GM19035 (cell line): ENCODE measurements around the gene KNDC1.

Experiments used
- ATAC-seq: cut with Tn5 transposase; IDR thresholded peaks from one replicate; pipeline ENCODE4 v1.9.1; 2021; ENCODE audit not compliant: unreplicated experiment

Gene KNDC1

GRCh38 chr10:133202778-133203651 is 43.0 kb downstream of the KNDC1 start:
- no peak for ATAC-seq

- no peak for ATAC-seq
Measured at GRCh38 chr10:133203652-133204195, 43.7 kb downstream of the KNDC1 start.

- no peak for ATAC-seq
Measured at GRCh38 chr10:133204226-133205015, 44.4 kb downstream of the KNDC1 start.

DNA sequence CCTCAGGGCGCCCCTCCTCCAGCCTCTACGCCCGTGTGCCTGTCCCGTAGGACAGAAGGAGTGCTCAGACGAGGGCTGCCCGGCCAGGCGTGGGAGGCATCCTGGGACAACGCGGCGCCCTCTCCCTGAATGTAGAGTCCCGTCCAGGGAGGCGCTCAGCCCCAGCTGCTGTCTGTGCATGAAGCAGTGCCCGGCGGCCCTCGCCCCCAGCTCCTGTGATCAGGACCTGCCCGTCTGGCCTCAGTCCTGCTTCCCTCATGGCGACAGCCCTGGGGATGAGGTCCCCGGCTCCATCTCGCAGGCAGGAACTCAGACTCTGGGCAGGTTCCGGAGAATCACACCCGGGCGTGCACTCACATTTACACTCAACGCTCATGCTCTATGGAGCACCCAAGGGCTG is 45.1 kb downstream of the KNDC1 start:
- ATAC-seq, result no peak

GRCh38 chr10:133206356-133207040 is 46.5 kb downstream of the KNDC1 start:
- ATAC-seq, result no peak

DNA sequence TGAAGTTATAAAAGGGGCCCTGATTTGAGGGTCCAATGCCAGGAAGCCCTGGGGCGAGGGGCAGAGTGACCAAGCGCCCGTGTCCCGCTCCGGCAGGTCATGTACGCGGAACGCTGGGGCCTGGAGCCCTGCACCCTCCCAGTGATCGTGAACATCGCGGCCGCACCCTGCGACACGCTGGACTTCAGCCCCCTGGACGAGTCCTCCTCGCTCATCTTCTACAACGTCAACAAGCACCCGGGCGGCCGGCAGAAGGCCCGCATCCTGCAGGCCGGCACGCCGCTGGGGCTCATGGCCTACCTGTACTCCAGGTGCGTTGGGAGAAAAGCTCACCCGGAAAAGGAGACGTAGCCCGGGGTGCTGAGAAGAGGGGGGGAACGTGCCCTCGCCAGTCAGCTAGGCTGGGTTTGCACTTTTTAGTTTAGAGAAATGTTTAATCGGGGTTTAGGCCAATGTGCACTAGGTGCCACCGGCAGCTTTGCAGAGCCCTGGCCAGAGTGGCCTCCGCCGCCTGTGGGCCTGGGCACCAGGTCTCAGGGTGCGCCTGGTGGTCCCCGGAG is 47.1 kb downstream of the KNDC1 start:
- ATAC-seq, result no peak

DNA sequence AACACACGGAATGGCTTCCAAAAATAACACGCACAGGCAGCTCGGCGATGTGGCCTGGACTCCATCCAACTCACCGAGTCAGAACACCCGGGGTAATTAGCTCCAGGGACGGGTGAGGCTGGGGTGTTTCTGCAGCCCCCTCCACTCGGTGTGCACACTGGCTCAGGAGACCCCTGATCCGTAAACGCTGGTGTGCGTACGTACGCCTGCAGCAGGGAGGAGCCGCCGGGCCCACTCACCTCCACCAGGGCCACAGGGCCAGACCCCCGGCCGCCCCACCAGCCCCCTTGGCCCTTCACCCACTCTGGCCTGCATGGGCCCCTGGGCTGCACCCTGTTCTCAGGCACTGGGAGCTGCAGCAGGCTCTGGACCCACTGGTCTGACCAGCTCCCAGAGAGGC is 47.6 kb downstream of the KNDC1 start:
- ATAC-seq, result no peak

DNA sequence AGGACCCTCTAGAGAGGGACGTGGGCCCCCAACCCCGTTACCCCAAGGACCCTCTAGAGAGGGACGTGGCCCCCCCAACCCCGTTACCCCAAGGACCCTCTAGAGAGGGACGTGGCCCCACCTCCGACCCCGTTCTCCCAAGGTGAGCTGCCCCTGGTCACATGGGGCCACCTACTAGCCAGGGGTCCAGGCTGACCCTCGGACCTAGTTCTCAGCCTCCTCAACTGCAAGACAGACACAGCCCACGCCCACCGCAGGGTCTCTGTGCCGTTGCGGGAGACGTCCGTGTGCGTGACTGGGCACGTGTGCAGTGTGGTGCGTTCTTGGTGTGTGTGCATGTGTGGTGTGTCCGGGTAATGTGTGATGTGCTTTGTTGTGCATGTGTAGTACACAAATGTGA is 48.4 kb downstream of the KNDC1 start:
- ATAC-seq, result no peak

GRCh38 chr10:133209117-133209516 is 49.1 kb downstream of the KNDC1 start:
- ATAC-seq, result no peak

DNA sequence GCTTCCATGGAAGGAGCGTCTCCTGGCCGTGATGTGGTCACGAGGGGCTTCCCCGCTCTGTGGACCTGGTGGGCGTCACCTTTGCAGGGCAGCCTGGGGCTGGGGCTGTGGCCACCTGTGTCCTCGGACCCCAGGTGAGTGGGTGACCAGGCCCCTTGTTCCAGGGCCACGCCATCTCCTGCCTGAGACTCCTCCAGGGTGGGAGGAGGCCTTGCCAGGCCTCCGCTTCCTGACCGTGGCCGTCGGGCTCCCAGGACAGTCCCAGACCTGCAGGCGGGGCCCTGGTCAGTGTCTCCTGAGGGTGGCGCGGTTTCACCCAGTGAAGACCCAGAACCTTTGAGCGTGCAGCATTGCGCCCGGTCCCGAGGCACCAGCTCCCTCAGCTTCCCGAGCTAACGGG is 49.6 kb downstream of the KNDC1 start:
- no peak for ATAC-seq

DNA sequence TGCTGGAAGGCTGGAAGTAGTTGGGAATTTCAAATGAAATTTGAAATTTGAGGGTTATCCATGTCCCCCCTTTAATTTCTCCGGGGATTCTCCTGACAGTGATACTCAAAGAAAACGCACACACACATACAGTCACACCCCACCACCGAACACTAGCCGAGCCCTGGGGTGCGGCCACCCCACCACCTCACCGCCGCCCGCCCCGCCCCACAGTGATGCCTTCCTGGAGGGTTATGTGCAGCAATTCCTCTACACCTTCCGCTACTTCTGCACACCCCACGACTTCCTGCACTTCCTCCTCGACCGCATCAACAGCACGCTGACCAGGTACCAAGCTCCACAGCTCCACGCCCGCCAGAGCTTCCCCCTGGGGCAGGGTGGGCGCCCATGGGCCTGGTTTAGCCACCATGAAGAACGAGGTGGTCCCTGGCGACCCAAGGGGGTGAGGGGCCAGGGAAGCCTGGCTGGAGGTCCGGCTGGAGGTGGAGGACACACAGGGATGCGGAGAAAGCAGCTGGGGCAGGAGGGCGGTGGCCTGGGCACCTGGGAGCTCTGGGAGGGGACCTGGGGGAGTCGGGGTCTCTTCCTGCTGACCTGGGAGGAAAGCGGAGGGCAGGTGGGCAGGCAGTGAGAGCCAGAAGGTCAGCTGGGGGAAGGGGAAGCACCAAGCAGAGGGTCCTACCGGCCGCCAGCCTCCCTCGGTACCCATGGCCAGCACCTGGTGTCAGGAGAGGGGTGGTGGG is 50.5 kb downstream of the KNDC1 start:
- ATAC-seq, result no peak

DNA sequence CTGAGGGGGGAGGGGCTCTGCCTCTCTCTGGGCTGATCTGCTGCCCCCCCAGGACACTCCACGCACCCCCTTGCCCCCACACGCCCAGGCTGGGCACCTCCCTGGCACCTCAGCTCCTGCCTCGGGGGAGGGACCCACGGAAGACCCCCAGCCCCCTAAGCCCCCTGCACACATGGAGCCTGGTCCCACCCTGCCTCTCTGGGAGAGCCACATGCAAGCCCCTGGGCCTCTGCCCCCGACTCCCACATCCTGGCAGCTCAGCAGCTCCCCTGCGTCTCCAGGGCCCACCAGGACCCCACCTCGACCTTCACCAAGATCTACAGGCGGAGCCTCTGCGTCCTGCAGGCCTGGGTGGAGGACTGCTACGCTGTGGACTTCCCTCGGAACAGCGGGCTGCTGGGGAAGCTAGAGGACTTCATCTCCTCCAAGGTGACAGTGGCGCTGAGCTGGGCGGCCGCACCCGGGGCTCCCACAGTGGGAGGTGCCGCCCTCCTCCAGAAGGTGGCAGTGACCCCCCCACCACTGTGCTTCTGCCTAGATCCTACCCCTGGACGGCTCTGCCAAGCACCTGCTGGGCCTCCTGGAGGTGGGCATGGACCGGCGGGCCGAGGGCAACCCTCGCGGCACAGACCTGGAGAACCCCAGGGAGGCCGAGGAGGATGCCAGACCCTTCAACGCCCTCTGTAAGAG is 51.3 kb downstream of the KNDC1 start:
- ATAC-seq, result no peak

DNA sequence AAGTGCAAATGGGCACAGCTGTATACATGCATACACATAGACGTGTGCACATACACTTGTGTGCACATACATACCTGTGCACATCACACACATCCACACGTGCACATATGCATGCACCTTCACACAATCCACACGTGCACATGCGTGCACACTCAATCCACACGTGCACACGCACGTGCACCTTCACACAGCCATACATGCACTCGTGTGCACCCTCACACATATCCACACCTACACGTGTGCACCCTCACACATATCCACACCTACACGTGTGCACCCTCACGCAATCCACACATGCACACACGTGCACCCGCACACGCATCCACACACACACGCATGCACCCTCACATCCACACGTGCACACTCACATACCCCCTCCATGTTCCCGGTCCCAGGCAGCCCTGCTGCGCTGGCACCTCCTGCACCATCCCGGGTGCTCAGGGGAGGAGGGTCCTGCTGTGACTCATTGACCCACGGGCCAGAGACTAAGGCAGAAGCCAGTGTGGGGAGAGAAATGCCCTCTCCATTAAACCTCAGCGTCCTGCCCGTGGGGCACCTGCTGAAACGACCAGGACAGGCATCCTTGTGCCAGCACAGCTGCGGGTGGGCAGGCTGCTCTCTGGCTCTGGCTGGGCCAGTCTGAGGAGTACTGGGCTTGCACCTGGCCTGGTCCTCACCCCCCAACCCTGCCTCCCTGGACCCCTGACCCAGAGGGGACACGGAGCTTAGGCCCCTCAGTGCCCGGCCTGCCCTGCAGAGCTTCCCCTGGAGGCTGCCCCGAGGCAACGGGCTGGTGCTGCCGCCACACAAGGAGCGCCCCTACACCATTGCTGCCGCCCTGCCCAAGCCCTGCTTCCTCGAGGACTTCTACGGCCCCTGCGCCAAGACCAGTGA is 52.2 kb downstream of the KNDC1 start:
- ATAC-seq, result no peak

- no peak for ATAC-seq
Measured at GRCh38 chr10:133212853-133213494, 53.0 kb downstream of the KNDC1 start.

GRCh38 chr10:133213641-133214467 is 53.8 kb downstream of the KNDC1 start:
- no peak for ATAC-seq

GRCh38 chr10:133214468-133215410 is 54.7 kb downstream of the KNDC1 start:
- ATAC-seq, result no peak
